NB4 (cell line): Measurements from ENCODE around the gene MRM3.

Experiments
- CTCF ChIP-seq: IDR thresholded peaks from one replicate; pipeline ENCODE4 v1.5.1; 2012; ENCODE audit warnings: low read depth, low read length
- MYC ChIP-seq: IDR thresholded peaks from 2 replicates; pipeline ENCODE4 v1.6.1; 2011; ENCODE audit warnings: low read depth, low read length
- POLR2A ChIP-seq: IDR thresholded peaks from 2 replicates; pipeline ENCODE4 v1.6.1; 2011; ENCODE audit warnings: mild to moderate bottlenecking; ENCODE audit not compliant: insufficient read length; ENCODE audit errors: extremely low read depth
- TF ChIP-seq, protein P1 (sequence below): IDR thresholded peaks from 2 replicates; pipeline ENCODE4 v1.6.1; 2011; ENCODE audit warnings: low read depth, low read length

DNA sequence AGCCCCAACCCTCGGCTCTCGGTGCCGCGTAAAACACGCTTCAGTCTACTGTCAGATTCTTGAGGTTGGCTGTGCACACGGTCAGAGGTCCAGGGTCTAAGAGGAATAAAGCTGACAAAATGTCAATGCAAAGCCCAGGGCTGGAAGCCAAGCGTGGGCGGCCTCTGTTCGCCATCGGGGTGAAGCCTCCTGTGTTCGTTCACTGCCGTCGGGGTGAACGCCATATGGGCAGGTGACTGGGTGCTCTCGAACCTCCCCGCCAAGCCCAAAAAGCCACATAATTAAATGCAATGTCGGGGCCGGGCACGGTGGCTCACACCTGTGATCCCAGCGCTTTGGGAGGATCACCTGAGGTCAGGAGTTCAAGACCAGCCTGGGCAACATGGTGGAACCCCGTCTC, 44.6 kb downstream of the MRM3 start:
- TF ChIP-seq, protein P1, sequence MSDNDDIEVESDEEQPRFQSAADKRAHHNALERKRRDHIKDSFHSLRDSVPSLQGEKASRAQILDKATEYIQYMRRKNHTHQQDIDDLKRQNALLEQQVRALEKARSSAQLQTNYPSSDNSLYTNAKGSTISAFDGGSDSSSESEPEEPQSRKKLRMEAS = no peak
- no peak for TF ChIP-seq CTCF
- no peak for TF ChIP-seq MYC
- TF ChIP-seq POLR2A = no peak
